ENCODE results near the gene WDR64.

GRCh38 chr1:241660424-241660972, 8.4 kb downstream of the WDR64 start:
- TF ChIP-seq CTCF (IDR thresholded peaks at IDR 0.05) (no peak), POLR2A (IDR thresholded peaks at IDR 0.05) (no peak)

Data from testis (tissue), 2 donors.